Right lobe of liver (tissue), 4 donors: Measurements from ENCODE around the gene DQX1.

Experiments used
- POLR2A ChIP-seq: fragments of 450-650 bp; IDR thresholded peaks from one replicate; pipeline ENCODE4 v1.6.1; 2017; ENCODE audit warnings: antibody characterized with exemption, mild to moderate bottlenecking
- TF ChIP-seq, protein P1 (sequence below), 4 donors: fragments of 200-600 bp in 3 of 4; fragments of 450-650 bp in 1 of 4; IDR thresholded peaks; one replicate each; pipeline versions ENCODE4 v1.5.1 to v1.8.0; 2016 to 2022; ENCODE audit warnings: antibody characterized with exemption in 4 of 4, mild to moderate bottlenecking in 2 of 4
- donor health status: DM: no; HTN: no; CAD: no.
- donor health status: DM: no; HTN: no; CAD: no.
- donor health status: DM: no; HTN: yes; CAD: no.

DNA sequence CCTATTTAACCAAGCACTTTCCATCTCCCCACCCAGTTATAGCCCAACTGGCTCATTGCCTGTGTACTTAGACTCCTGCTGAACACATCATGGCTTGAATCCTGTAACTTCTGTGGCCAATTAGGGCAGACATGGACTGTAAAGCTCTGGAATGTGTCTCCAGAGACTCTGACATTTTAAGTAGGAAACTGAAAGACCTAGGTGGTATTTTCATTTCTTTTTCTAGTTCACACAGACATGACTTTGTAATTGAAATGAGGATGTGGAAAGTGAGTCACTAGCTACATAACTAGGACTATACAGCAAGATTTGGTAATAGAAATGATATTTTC lies 40.7 kb upstream of the DQX1 start:
- no peak for TF ChIP-seq POLR2A
- TF ChIP-seq, protein P1, sequence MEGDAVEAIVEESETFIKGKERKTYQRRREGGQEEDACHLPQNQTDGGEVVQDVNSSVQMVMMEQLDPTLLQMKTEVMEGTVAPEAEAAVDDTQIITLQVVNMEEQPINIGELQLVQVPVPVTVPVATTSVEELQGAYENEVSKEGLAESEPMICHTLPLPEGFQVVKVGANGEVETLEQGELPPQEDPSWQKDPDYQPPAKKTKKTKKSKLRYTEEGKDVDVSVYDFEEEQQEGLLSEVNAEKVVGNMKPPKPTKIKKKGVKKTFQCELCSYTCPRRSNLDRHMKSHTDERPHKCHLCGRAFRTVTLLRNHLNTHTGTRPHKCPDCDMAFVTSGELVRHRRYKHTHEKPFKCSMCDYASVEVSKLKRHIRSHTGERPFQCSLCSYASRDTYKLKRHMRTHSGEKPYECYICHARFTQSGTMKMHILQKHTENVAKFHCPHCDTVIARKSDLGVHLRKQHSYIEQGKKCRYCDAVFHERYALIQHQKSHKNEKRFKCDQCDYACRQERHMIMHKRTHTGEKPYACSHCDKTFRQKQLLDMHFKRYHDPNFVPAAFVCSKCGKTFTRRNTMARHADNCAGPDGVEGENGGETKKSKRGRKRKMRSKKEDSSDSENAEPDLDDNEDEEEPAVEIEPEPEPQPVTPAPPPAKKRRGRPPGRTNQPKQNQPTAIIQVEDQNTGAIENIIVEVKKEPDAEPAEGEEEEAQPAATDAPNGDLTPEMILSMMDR (IDR thresholded peaks at IDR 0.05) = no peak
